Esophagus squamous epithelium (tissue), 5 donors: Measurements from ENCODE around the gene METTL24. TPM values are rescaled to one million over a fixed set of nuclear protein-coding genes. Genes with fewer than 3 reads are reported as not detected.

Experiments
- DNase-seq: peaks from one replicate; lab custom pipeline; 2025; lab: John Stamatoyannopoulos, UW
- H3K27ac ChIP-seq, 4 donors: fragments of 200-600 bp; sonication (generic); one replicate each; pipeline ENCODE4 v1.5.1; 2016 to 2019; ENCODE audit warnings: mild to moderate bottlenecking in 1 of 4
- H3K27me3 ChIP-seq, 4 donors: fragments of 200-600 bp; sonication (generic); 1 replicate in 3 of 4; 2 replicates in 1 of 4; pipeline versions ENCODE4 v1.5.1 to v1.6.0; 2017 to 2021; ENCODE audit warnings: antibody characterized with exemption in 1 of 4
- H3K36me3 ChIP-seq, 3 donors: fragments of 200-600 bp; sonication (generic); one replicate each; pipeline ENCODE4 v1.5.1; 2016 to 2019
- H3K4me1 ChIP-seq, 3 donors: fragments of 200-600 bp; sonication (generic); one replicate each; pipeline ENCODE4 v1.5.1; 2017 to 2019
- H3K4me3 ChIP-seq, 4 donors: fragments of 200-600 bp; sonication (generic); 1 replicate in 3 of 4; 2 replicates in 1 of 4; pipeline ENCODE4 v1.5.1; 2016 to 2019; ENCODE audit warnings: mild to moderate bottlenecking in 2 of 4, moderate library complexity in 1 of 4
- H3K9me3 ChIP-seq, 3 donors: fragments of 200-600 bp; sonication (generic); one replicate each; pipeline ENCODE4 v1.5.1; 2016 to 2019
- CTCF ChIP-seq, 6 experiments: fragments of 450-650 bp in 4 of 6; fragments of 200-600 bp in 2 of 6; sonication (generic) in 2 of 6; IDR thresholded peaks; one replicate each; pipeline ENCODE4 v1.5.1; 2016 to 2019; ENCODE audit warnings: antibody characterized with exemption in 6 of 6, mild to moderate bottlenecking in 4 of 6, moderate library complexity in 4 of 6
- POLR2A ChIP-seq, 4 donors: fragments of 450-650 bp; IDR thresholded peaks; one replicate each; pipeline ENCODE4 v1.6.1; 2017; ENCODE audit warnings: antibody characterized with exemption in 4 of 4, mild to moderate bottlenecking in 4 of 4, moderate library complexity in 3 of 4
- WGBS, 2 donors: methylation state at CpG; one replicate each; pipeline ENCODE4 v1.1.5; 2018; 5-methylcytosine and 5-hydroxymethylcytosine counted together
- intact Hi-C: fragments of 100-400 bp; cut with DNase I; formaldehyde crosslinking; loops from one replicate; pipeline ENCODE4 v1.15.0; 2022
- total RNA-seq, 4 donors: library from RNA; depleted of rRNA; stranded (reverse); fragments of >200 nt; gene quantifications; one replicate each; pipeline ENCODE4 v1.1.0, GENCODE V29; 2016
- donor health status: DM: yes; HTN: yes; CAD: no.

METTL24 gene
- total RNA-seq, 4 donors from 2014 or later = 0.57 to 4.0 (median 0.83) TPM; not detected in 1

GRCh38 chr6:110331816-110332215 lies 26.3 kb downstream of the METTL24 start:
- H3K27ac ChIP-seq = no peak overlapping the region
- TF ChIP-seq POLR2A (IDR thresholded peaks at IDR 0.05) (no peak), CTCF (IDR thresholded peaks at IDR 0.05) (no peak)
- H3K36me3 ChIP-seq = no peaks in the 10 kb centered on the region
- H3K4me3 ChIP-seq = no peak overlapping the region
- H3K9me3 ChIP-seq = no peaks in the 10 kb centered on the region
- H3K27me3 ChIP-seq = no peaks in the 10 kb centered on the region
- intact Hi-C loops = no loop called here
- no peak for DNase-seq
- H3K4me1 ChIP-seq = peaks cover 4 to 34% (median 4%) of the 10 kb centered on the region in 3 donors
- WGBS, 2 donors = 55 to 69% methylated on average over 3 to 4 of the region's 4 CpGs

- DNase-seq = no peak
- H3K4me1 ChIP-seq = peaks cover 4 to 38% (median 4%) of the 10 kb centered on the region in 3 donors
- WGBS, 2 donors = 80 to 86% methylated on average over 3 of the region's 3 CpGs
- no peaks in the 10 kb centered on the region for H3K9me3 ChIP-seq
- H3K27ac ChIP-seq = no peak overlapping the region
- no peaks in the 10 kb centered on the region for H3K36me3 ChIP-seq
- intact Hi-C loops = no loop called here
- TF ChIP-seq POLR2A (IDR thresholded peaks at IDR 0.05) = no peak
- no peak for TF ChIP-seq CTCF (IDR thresholded peaks at IDR 0.05)
- H3K4me3 ChIP-seq = no peak overlapping the region
- no peaks in the 10 kb centered on the region for H3K27me3 ChIP-seq
Observed at GRCh38 chr6:110331390-110331789, 26.8 kb downstream of the METTL24 start.

DNA sequence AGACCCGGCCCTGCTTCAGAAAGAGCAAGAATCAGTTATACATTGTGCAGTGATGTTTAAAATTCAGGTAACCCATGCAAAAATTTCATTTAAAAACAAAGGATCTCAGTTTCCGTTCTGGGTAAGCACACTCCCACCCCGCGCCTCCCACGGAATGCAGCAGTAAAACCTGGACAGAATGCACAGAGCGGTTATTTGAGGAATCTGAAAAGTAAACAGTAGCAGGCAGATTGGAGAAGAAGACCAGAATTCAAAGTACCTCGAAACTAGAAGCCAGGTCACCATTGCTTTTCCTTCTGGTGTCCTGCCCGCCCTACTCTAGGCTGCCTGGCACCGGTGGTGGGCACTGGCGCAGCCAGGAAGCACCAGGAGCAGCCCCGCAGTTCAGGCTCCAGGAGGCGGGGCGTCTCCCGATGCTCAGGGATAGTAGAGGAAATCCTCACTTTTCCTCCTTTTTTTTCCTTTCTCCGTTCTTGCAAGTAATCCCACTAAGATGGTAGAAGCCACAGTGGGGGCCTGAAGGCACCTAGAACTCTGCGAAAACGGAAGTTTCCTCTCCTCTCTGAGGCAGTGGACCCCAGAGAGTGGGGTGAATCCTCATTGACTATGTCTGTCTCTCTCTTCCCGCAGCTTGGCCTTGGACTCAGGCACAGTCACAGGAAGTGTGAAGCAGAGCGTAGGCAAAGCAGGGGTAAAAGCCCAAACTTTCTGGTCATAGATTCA lies 28.3 kb downstream of the METTL24 start:
- Histone ChIP-seq H3K36me3 (no peaks in the 10 kb centered on the region), H3K4me1 (peaks cover 4 to 53% (median 9%) of the 10 kb centered on the region in 3 donors), H3K9me3 (no peaks in the 10 kb centered on the region), H3K4me3 (peak overlapping the region in 3 of 4 donors; percentile 24 to 42 (median 26)), H3K27ac (peak overlapping the region in 2 of 4 donors; percentile 11 to 34), H3K27me3 (no peaks in the 10 kb centered on the region)
- TF ChIP-seq CTCF (IDR thresholded peaks at IDR 0.05) = no peak
- TF ChIP-seq POLR2A (IDR thresholded peaks at IDR 0.05) = no peak
- intact Hi-C loops = no loop called here
- DNase-seq = no peak
- 36 to 43% methylated on average over 17 of the region's 19 CpGs for WGBS, 2 donors

- 14 to 43% methylated on average over 5 to 7 of the region's 7 CpGs for WGBS, 2 donors
Observed at GRCh38 chr6:110329348-110329713, 28.8 kb downstream of the METTL24 start.

More at GRCh38 chr6:110329348-110329713, 28.8 kb downstream of the METTL24 start:
- Histone ChIP-seq H3K4me3 (peak overlapping the region in 3 of 4 donors; percentile 24 to 42 (median 26)), H3K9me3 (no peaks in the 10 kb centered on the region), H3K36me3 (no peaks in the 10 kb centered on the region), H3K27me3 (no peaks in the 10 kb centered on the region), H3K4me1 (peaks cover 4 to 59% (median 15%) of the 10 kb centered on the region in 3 donors), H3K27ac (peak overlapping the region in 2 of 4 donors; percentile 11 to 34)
- no peak for TF ChIP-seq POLR2A (IDR thresholded peaks at IDR 0.05)
- no peak for TF ChIP-seq CTCF (IDR thresholded peaks at IDR 0.05)
- intact Hi-C loops = no loop called here
- DNase-seq = no peak
